Left colon (tissue), 2 donors: ENCODE measurements around the gene DCUN1D1. TPM values are rescaled to one million over a fixed set of nuclear protein-coding genes. Genes with fewer than 3 reads are reported as not detected.

Experiments used
- ATAC-seq: fragments of 200-7000 bp; cut with Tn5 transposase; one replicate; pipeline ENCODE4 v1.9.1; 2020; ENCODE audit warnings: mild to moderate bottlenecking, moderate library complexity
- DNase-seq, 2 donors: peaks; one replicate each; pipeline ENCODE4 v3.0.0-alpha.2; 2020
- intact Hi-C, 2 donors: fragments of 100-400 bp; cut with DNase I in 1 of 2; cut with micrococcal nuclease in 1 of 2; formaldehyde crosslinking; loops; one replicate each; pipeline versions ENCODE4 v1.11.2 to v1.14.0; 2022; cut with DNase I, micrococcal nuclease
- total RNA-seq, 2 donors: library from RNA; stranded (reverse); fragmentation: NEBNext Ultra II Directional; extraction: Animal tissue kit (Norgen Biotek cat#: 25700); gene quantifications; one replicate each; pipeline ENCODE4 v1.2.1, GENCODE V29; 2021
- donor health status: DM: no; HTN: no; CAD: no.
- donor health status: DM: yes; HTN: yes; CAD: no.

Gene DCUN1D1
- total RNA-seq, 2 donors from 2014 or later: 44.0 to 52.6 TPM

DNA sequence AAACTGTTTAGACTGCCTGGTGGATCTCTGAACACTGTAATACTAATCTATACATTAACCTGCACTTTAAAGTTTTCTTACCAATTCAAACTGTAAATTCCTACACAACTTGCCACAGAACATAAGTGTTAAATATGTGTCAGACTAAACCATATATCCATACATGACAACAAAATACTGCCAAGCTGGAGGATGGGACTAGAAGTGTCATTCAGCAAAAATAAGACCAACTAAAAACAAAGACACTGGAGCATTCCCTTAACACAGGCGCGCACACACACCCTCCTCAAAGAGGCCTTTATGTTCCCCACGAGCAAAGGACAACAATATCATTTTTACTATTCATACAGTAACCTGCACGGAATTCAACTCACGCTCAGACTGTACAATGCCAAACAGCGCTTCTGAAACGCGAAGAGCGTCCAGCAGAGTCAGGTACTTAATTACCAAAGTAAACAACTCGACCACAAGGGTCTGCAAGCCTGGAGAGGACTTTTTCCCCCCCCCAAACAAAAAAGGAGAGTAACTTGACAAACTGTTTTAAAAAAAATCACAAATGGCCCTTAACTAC, 1.1 kb downstream of the DCUN1D1 start:
- DNase-seq (no peak), ATAC-seq (peak; percentile 38)
- intact Hi-C loops: no loop called here

GRCh38 chr3:182978387-182978786, 2.0 kb downstream of the DCUN1D1 start:
- ATAC-seq: no peak
- DNase-seq: no peak
- intact Hi-C loops: no loop called here

DNA sequence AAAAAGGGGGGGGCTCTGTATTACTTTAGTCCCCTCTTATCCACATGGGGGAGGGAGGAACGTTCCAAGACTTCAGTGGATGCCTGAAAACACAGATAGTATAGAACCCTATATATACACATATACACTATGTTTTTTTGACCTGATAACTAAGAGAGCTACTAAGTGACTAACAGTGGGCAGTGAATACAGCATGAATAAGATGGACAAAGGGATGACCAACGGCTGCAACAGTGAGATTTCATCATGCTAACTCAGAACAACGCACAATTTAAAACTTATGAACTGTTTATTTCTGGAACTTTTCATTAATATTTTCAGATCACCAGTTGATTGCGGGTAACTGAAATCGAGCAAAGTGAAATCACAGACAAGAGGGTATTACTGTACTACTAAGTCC, 7.3 kb downstream of the DCUN1D1 start:
- ATAC-seq (no peak), DNase-seq (no peak)
- intact Hi-C loops: no loop called here

DNA sequence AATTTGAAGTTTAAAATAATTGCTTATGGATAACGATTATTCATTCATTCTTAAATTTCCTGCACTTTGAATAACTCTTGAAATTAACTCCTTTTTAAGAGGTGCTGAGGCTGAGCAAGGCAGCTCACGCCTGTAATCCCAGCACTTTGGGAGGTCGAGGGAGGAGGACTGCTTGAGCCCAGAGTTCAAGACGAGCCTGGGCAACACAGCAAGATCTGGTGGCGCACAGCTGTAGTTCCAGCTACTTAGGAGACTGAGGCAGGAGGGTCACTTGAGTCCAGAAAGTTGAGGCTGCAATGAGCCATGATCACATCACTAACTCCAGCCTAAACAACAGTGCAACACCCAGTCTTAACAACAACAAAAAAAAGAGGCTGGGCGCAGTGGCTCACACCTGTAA, 8.0 kb downstream of the DCUN1D1 start:
- intact Hi-C loops: no loop called here
- DNase-seq: no peak
- ATAC-seq: no peak

GRCh38 chr3:182971637-182972036, 8.7 kb downstream of the DCUN1D1 start:
- intact Hi-C loops: no loop called here
- DNase-seq: no peak
- ATAC-seq: no peak

- ATAC-seq: peak; percentile 96
- DNase-seq: no peak
- intact Hi-C loops: no loop called here
Observed at GRCh38 chr3:182970811-182971418, 9.4 kb downstream of the DCUN1D1 start.

DNA sequence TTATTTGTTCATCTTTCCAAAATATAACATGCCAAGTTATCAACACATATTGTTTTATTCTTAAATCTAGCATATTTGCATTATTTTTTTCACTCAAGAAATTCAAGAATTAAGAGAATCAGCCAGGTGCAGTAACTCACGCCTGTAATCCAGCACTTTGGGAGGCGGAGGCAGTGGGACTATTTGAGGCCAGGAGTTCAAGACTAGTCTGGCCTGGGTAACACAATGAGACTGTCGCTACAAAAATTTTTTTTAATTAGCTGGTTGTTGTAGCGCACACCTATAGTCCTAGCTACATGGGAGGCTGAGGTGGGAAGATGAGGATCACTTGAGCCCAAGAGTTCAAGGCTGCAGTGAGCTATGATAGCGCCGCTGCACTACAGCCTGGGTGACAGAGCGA, 10.5 kb downstream of the DCUN1D1 start:
- no peak for DNase-seq
- intact Hi-C loops: no loop called here
- no peak for ATAC-seq

DNA sequence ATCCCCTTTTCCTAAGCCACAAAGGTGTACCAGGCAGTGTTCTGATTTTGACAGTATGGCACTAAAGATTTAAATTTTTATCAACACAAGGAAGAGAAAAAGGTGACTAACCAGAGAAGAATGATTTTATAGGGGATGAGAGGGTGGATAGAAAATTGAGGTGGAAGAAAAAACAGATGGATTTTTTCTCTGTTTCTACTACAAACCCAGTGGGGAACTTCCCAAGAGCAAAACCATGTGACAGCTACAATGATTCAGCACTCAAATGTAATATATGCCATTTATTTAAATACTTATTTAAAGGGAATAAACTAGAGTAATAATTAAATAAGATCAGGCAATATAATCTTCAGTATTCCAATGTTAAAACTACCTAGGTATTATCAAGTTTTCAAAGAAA, 11.1 kb downstream of the DCUN1D1 start:
- intact Hi-C loops: no loop called here
- DNase-seq (no peak), ATAC-seq (no peak)

GRCh38 chr3:182967218-182968204, 12.8 kb downstream of the DCUN1D1 start:
- intact Hi-C loops: no loop called here
- ATAC-seq: peak; percentile 23
- DNase-seq: no peak

DNA sequence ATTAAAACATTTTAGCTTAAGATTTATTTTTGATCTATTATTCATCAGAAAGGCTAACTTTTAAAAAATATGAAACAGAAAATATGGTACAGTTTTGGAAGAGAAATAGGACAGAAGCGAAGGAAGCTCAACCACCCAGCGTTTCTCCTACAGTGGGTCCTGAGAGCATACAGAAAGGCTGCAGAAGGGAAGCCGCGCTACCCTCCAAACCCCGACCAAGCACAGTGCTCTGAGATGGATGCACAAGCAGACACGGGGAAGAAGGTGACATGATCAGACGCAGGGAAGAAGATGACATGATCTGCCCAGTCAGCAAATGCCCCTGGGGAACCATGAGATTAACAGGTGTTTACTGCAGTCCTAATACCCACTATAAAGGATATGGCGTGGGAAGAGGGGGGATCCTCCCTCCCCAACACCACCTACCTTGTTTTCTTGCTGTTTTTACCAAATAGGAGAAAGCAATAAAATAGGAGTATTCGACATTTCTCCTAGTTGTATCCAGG, 14.4 kb downstream of the DCUN1D1 start:
- DNase-seq: no peak
- ATAC-seq: no peak
- intact Hi-C loops: no loop called here

- DNase-seq (no peak), ATAC-seq (no peak)
- intact Hi-C loops: no loop called here
Observed at GRCh38 chr3:182964179-182964578, 16.2 kb downstream of the DCUN1D1 start.

GRCh38 chr3:182962166-182962565, 18.2 kb downstream of the DCUN1D1 start:
- DNase-seq: no peak
- intact Hi-C loops: no loop called here
- peak; percentile 67 for ATAC-seq

DNA sequence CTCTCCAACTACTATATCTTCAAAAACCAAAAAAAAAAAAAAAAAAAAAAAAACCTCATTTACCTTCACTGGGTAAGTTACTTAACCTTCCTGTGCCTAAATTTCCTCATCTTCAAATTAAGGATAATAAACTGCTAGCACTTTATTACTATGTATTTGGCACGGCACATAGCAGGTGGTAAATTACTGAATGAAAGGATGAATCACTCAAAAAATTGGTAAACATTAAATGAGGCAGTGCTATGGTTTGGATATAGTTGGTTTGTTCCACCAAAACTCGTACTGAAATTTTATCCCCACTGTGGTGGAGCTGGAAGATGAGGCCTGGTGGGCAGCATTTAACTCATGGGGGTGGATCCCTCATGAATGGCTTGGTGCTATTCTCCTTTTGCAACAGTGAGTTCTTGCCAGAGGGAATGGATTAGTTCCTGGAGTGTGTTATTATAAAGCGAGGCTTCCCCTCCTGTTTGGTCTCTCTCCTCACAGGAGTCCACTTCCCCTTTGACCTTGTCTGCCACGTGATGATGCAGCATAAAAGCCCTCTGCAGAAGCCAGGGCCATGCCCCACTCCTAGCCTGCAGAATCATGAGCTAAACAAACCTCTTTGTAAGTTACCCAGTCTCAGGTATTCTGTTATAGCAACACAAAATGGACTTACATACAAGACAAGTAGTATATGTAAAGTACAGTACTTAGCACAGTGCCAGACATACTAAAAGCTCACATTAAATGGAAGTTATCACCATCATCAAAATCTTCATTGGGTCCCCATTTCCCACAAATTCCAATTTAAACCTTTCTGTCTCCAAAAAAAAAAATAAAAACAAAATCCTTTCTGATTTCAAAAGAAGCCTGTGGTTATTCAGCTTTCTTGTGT, 20.6 kb downstream of the DCUN1D1 start:
- DNase-seq: no peak
- intact Hi-C loops: no loop called here
- peak; percentile 73 for ATAC-seq

- intact Hi-C loops: no loop called here
- ATAC-seq (no peak), DNase-seq (no peak)
Observed at GRCh38 chr3:182957676-182958266, 22.6 kb downstream of the DCUN1D1 start.

- DNase-seq: no peak
- no peak for ATAC-seq
- intact Hi-C loops: no loop called here
Observed at GRCh38 chr3:182957226-182957625, 23.1 kb downstream of the DCUN1D1 start.

- no peak for DNase-seq
- intact Hi-C loops: no loop called here
- ATAC-seq: no peak
Observed at GRCh38 chr3:182954553-182955235, 25.6 kb downstream of the DCUN1D1 start.

DNA sequence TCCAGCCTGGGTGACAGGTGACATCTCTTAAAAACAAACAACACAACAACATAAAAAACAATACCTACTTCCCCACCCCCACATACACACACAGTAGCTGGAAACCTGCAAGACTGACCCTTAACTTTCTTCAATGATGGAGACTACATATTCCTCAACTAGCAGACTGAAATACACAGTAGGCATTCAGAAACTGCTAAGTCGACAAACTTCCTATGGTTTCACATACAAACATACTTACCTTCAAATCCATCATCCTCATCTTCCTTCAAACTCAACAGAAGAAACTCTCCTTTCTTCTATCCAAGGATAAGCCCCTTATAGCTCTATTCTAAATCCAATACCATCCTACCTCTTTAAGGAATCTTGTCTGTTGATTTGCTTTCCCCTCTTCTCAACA, 30.6 kb downstream of the DCUN1D1 start:
- DNase-seq (no peak), ATAC-seq (no peak)
- intact Hi-C loops: no loop called here

DNA sequence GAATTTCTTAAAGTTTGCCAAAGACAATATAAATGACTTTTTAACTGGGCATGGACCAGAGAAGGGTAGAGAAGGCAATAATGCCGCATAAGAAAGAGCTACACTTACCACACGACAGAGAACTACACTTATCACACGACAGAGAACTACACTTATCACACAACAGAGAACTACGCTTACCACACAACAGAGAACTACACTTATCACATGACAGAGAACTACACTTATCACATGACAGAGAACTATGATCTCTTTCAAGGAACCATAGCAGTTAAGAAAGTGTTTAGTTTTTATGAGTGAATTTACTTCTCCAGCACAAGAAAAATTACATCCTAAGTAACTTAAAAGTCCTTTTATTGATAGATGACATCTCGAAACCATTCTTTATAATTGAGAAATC, 32.0 kb downstream of the DCUN1D1 start:
- intact Hi-C loops: no loop called here
- no peak for DNase-seq
- ATAC-seq: no peak
